WTC11 (cell line): ENCODE measurements around the gene CCDC167. TPM values are rescaled to one million over a fixed set of nuclear protein-coding genes. Genes with fewer than 3 reads are reported as not detected.

Experiments used
- ATAC-seq: fragments of 200-7000 bp; cut with Tn5 transposase; 2 replicates; pipeline ENCODE4 v1.10.0; 2021; ENCODE audit warnings: mild to moderate bottlenecking, moderate library complexity
- CTCF ChIA-PET: fragments of 300-600 bp; sonication (Branson Sonifier 250); formaldehyde crosslinking; loops from one replicate; lab custom pipeline; 2021; ENCODE audit warnings: antibody characterized with exemption; lab: Charles Lee
- POLR2A ChIA-PET: fragments of 350-600 bp; sonication (Branson Sonifier 250); formaldehyde crosslinking; loops from one replicate; lab custom pipeline; 2021; ENCODE audit warnings: antibody characterized with exemption; lab: Charles Lee
- DNase-seq: peaks from one replicate; pipeline ENCODE4 v3.0.0; 2021; ENCODE audit warnings: low spot score
- H3K27ac Mint-ChIP-seq: 2 replicates; pipeline ENCODE4 v1.8.0; 2021; ENCODE audit warnings: mixed read lengths
- H3K27me3 Mint-ChIP-seq: 2 replicates; pipeline ENCODE4 v1.8.0; 2021; ENCODE audit warnings: low read depth, mild to moderate bottlenecking, moderate library complexity, mixed read lengths
- H3K36me3 Mint-ChIP-seq: 2 replicates; pipeline ENCODE4 v1.8.0; 2021; ENCODE audit warnings: mixed read lengths
- H3K4me1 Mint-ChIP-seq: 2 replicates; pipeline ENCODE4 v1.8.0; 2022; ENCODE audit warnings: mixed read lengths
- H3K4me3 Mint-ChIP-seq: 2 replicates; pipeline ENCODE4 v1.8.0; 2021; ENCODE audit warnings: mild to moderate bottlenecking, moderate library complexity, mixed read lengths
- H3K9me3 Mint-ChIP-seq: 2 replicates; pipeline ENCODE4 v1.8.0; 2021; ENCODE audit warnings: mixed read lengths
- ATF2 ChIP-seq: sonication (generic); formaldehyde crosslinking; IDR thresholded peaks from 2 replicates; pipeline ENCODE4 v1.8.1; 2022; ENCODE audit warnings: low read depth, missing genetic modification reagents, borderline replicate concordance
- CBFB ChIP-seq: sonication (generic); formaldehyde crosslinking; IDR thresholded peaks from 2 replicates; pipeline ENCODE4 v1.8.1; 2022; ENCODE audit warnings: mild to moderate bottlenecking, low read depth, missing genetic modification reagents
- ELF4 ChIP-seq: sonication (generic); formaldehyde crosslinking; IDR thresholded peaks from 2 replicates; pipeline ENCODE4 v1.8.1; 2022; ENCODE audit warnings: low read depth, mild to moderate bottlenecking, moderate library complexity, missing genetic modification reagents
- ESRRA ChIP-seq: sonication (generic); formaldehyde crosslinking; IDR thresholded peaks from 2 replicates; pipeline ENCODE4 v1.8.1; 2022; ENCODE audit warnings: mild to moderate bottlenecking, missing genetic modification reagents, borderline replicate concordance
- GABPB1 ChIP-seq: sonication (generic); formaldehyde crosslinking; IDR thresholded peaks from 2 replicates; pipeline ENCODE4 v1.8.1; 2023; ENCODE audit warnings: mild to moderate bottlenecking, missing genetic modification reagents
- GRHL2 ChIP-seq: fragments of 250-450 bp; sonication (Bioruptor Pico); IDR thresholded peaks from 2 replicates; pipeline ENCODE4 v1.8.0; 2022; ENCODE audit warnings: mild to moderate bottlenecking, moderate library complexity; ENCODE audit not compliant: insufficient replicate concordance, severe bottlenecking
- HMGA2 ChIP-seq: fragments of 250-450 bp; sonication (Bioruptor Pico); IDR thresholded peaks from 2 replicates; pipeline ENCODE4 v1.4.0; 2021; ENCODE audit warnings: mild to moderate bottlenecking, moderate library complexity
- NFATC4 ChIP-seq: fragments of 250-450 bp; sonication (Bioruptor Pico); IDR thresholded peaks from 2 replicates; pipeline ENCODE4 v1.9.0; 2021; ENCODE audit warnings: mild to moderate bottlenecking
- NR1H2 ChIP-seq: sonication (generic); formaldehyde crosslinking; IDR thresholded peaks from 2 replicates; pipeline ENCODE4 v1.9.0; 2021; ENCODE audit warnings: mild to moderate bottlenecking, moderate library complexity, missing genetic modification reagents
- RELA ChIP-seq: sonication (generic); formaldehyde crosslinking; IDR thresholded peaks from 2 replicates; pipeline ENCODE4 v1.8.1; 2022; ENCODE audit warnings: missing genetic modification reagents, mild to moderate bottlenecking, borderline replicate concordance
- RORB ChIP-seq: fragments of 250-450 bp; sonication (Bioruptor Pico); IDR thresholded peaks from 2 replicates; pipeline ENCODE4 v1.9.0; 2021; ENCODE audit warnings: mild to moderate bottlenecking
- SMAD4 ChIP-seq: sonication (generic); formaldehyde crosslinking; IDR thresholded peaks from 2 replicates; pipeline ENCODE4 v1.8.0; 2022; ENCODE audit warnings: mild to moderate bottlenecking, missing genetic modification reagents
- SP1 ChIP-seq: sonication (generic); formaldehyde crosslinking; conservative IDR thresholded peaks from 2 replicates; pipeline ENCODE4 v1.8.1; 2022; ENCODE audit warnings: missing genetic modification reagents
- USF2 ChIP-seq: sonication (generic); formaldehyde crosslinking; IDR thresholded peaks from 2 replicates; pipeline ENCODE4 v1.8.1; 2023; ENCODE audit warnings: mild to moderate bottlenecking, missing genetic modification reagents, moderate library complexity
- ZNF317 ChIP-seq: sonication (generic); formaldehyde crosslinking; IDR thresholded peaks from 2 replicates; pipeline ENCODE4 v1.8.1; 2023; ENCODE audit warnings: low read depth, mild to moderate bottlenecking, moderate library complexity, missing genetic modification reagents, borderline replicate concordance
- ZNF423 ChIP-seq: fragments of 250-450 bp; sonication (Bioruptor Pico); IDR thresholded peaks from 2 replicates; pipeline ENCODE4 v2.1.2; 2022; ENCODE audit warnings: mild to moderate bottlenecking, moderate library complexity
- ZNF671 ChIP-seq: fragments of 250-450 bp; sonication (Bioruptor Pico); IDR thresholded peaks from 2 replicates; pipeline ENCODE4 v1.8.0; 2021; ENCODE audit warnings: mild to moderate bottlenecking
- total RNA-seq: library from RNA; stranded (reverse); gene quantifications from 3 replicates; pipeline ENCODE4 v1.2.3, GENCODE V29; 2021
- TF ChIP-seq, protein P1 (sequence below): sonication (generic); formaldehyde crosslinking; IDR thresholded peaks from 2 replicates; pipeline ENCODE4 v1.8.0; 2022; ENCODE audit warnings: mild to moderate bottlenecking, missing genetic modification reagents
- TF ChIP-seq, protein P2 (sequence below): sonication (generic); formaldehyde crosslinking; IDR thresholded peaks from 2 replicates; pipeline ENCODE4 v1.8.0; 2022; ENCODE audit warnings: mild to moderate bottlenecking, missing genetic modification reagents
- TF ChIP-seq, protein P3 (sequence below): fragments of 250-450 bp; sonication (Bioruptor Pico); IDR thresholded peaks from 2 replicates; pipeline ENCODE4 v1.9.0; 2021; ENCODE audit warnings: mild to moderate bottlenecking

The CCDC167 gene
- total RNA-seq, 1 experiment from 2014 or later, result 19.1 TPM

- no peak overlapping the region for H3K4me3 Mint-ChIP-seq
- no peak for ATAC-seq
Observed at GRCh38 chr6:37516920-37517405, 17.3 kb upstream of the CCDC167 start.

GRCh38 chr6:37516076-37516919 is 16.6 kb upstream of the CCDC167 start:
- DNase-seq, result peak; percentile 28
- Mint-ChIP-seq H3K4me1 (peaks cover 61% of the 10 kb centered on the region), H3K36me3 (no peaks in the 10 kb centered on the region), H3K27ac (no peak overlapping the region), H3K27me3 (peaks cover 43% of the 10 kb centered on the region), H3K4me3 (0 out of 2 replicates have a peak overlapping the region, but pooled peaks have one; percentile 14), H3K9me3 (0 out of 2 replicates have a peak, but pooled peaks cover 6% of the 10 kb centered on the region)
- no peak for TF ChIP-seq CBFB (CRISPR knock-in tag)
- no peak for TF ChIP-seq NFATC4 (CRISPR knock-in tag)
- TF ChIP-seq ZNF317 (CRISPR knock-in tag), result no peak
- TF ChIP-seq USF2 (CRISPR knock-in tag), result peak; percentile 88
- TF ChIP-seq NR1H2, result no peak
- no peak for TF ChIP-seq ELF4 (CRISPR knock-in tag)
- no peak for TF ChIP-seq RORB (CRISPR knock-in tag)
- TF ChIP-seq ATF2 (CRISPR knock-in tag), result no peak
- TF ChIP-seq, protein P1, sequence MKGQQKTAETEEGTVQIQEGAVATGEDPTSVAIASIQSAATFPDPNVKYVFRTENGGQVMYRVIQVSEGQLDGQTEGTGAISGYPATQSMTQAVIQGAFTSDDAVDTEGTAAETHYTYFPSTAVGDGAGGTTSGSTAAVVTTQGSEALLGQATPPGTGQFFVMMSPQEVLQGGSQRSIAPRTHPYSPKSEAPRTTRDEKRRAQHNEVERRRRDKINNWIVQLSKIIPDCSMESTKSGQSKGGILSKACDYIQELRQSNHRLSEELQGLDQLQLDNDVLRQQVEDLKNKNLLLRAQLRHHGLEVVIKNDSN (CRISPR knock-in tag), result peak; percentile 83
- ChIA-PET POLR2A (interaction anchor here (0.5 to 1.4 kb wide), 2 partner anchors 22 to 132 kb away, joined by 3 to 6 read pairs; no protein-coding TSS in a partner anchor), CTCF (interaction anchor here (1.0 to 3.0 kb wide), 8 partner anchors 9 to 176 kb away, joined by 3 to 18 read pairs (median 3); partner anchors contain the start of genes CCDC167 and CMTR1)
- ATAC-seq, result peak; percentile 13

More at GRCh38 chr6:37516920-37517405, 17.3 kb upstream of the CCDC167 start:
- no peak for TF ChIP-seq ZNF671 (CRISPR knock-in tag)
- no peak for TF ChIP-seq SP1 (CRISPR knock-in tag)
- Mint-ChIP-seq H3K27me3 (peaks cover 37% of the 10 kb centered on the region), H3K4me1 (peaks cover 54% of the 10 kb centered on the region), H3K27ac (no peak overlapping the region), H3K9me3 (0 out of 2 replicates have a peak, but pooled peaks cover 6% of the 10 kb centered on the region), H3K36me3 (no peaks in the 10 kb centered on the region)
- CTCF ChIA-PET, result interaction anchor here (1.0 to 3.0 kb wide), 7 partner anchors 9 to 84 kb away, joined by 3 to 18 read pairs (median 3); partner anchors contain the start of genes CCDC167 and CMTR1
- POLR2A ChIA-PET, result interaction anchor here (1.4 kb wide), 1 partner anchor 132 kb away, joined by 3 read pairs; no protein-coding TSS in a partner anchor
- DNase-seq, result no peak

- TF ChIP-seq GABPB1 (CRISPR knock-in tag), result no peak
- TF ChIP-seq, protein P2, sequence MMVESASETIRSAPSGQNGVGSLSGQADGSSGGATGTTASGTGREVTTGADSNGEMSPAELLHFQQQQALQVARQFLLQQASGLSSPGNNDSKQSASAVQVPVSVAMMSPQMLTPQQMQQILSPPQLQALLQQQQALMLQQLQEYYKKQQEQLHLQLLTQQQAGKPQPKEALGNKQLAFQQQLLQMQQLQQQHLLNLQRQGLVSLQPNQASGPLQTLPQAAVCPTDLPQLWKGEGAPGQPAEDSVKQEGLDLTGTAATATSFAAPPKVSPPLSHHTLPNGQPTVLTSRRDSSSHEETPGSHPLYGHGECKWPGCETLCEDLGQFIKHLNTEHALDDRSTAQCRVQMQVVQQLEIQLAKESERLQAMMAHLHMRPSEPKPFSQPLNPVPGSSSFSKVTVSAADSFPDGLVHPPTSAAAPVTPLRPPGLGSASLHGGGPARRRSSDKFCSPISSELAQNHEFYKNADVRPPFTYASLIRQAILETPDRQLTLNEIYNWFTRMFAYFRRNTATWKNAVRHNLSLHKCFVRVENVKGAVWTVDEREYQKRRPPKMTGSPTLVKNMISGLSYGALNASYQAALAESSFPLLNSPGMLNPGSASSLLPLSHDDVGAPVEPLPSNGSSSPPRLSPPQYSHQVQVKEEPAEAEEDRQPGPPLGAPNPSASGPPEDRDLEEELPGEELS (CRISPR knock-in tag), result no peak
- no peak for TF ChIP-seq ZNF423 (CRISPR knock-in tag)
- no peak for TF ChIP-seq RELA (CRISPR knock-in tag)
- TF ChIP-seq HMGA2, result no peak
- no peak for TF ChIP-seq GRHL2
- TF ChIP-seq SMAD4, result no peak
- TF ChIP-seq CBFB (CRISPR knock-in tag), result no peak
- TF ChIP-seq, protein P3, sequence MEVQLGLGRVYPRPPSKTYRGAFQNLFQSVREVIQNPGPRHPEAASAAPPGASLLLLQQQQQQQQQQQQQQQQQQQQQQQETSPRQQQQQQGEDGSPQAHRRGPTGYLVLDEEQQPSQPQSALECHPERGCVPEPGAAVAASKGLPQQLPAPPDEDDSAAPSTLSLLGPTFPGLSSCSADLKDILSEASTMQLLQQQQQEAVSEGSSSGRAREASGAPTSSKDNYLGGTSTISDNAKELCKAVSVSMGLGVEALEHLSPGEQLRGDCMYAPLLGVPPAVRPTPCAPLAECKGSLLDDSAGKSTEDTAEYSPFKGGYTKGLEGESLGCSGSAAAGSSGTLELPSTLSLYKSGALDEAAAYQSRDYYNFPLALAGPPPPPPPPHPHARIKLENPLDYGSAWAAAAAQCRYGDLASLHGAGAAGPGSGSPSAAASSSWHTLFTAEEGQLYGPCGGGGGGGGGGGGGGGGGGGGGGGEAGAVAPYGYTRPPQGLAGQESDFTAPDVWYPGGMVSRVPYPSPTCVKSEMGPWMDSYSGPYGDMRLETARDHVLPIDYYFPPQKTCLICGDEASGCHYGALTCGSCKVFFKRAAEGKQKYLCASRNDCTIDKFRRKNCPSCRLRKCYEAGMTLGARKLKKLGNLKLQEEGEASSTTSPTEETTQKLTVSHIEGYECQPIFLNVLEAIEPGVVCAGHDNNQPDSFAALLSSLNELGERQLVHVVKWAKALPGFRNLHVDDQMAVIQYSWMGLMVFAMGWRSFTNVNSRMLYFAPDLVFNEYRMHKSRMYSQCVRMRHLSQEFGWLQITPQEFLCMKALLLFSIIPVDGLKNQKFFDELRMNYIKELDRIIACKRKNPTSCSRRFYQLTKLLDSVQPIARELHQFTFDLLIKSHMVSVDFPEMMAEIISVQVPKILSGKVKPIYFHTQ (CRISPR knock-in tag), result no peak
- no peak for TF ChIP-seq ESRRA (CRISPR knock-in tag)
- TF ChIP-seq, all 79 proteins: peak for 0
- Mint-ChIP-seq H3K27ac (no peak overlapping the region), H3K9me3 (0 out of 2 replicates have a peak, but pooled peaks cover 6% of the 10 kb centered on the region), H3K4me1 (peaks cover 66% of the 10 kb centered on the region), H3K4me3 (no peak overlapping the region), H3K36me3 (no peaks in the 10 kb centered on the region), H3K27me3 (peaks cover 49% of the 10 kb centered on the region)
- ATAC-seq, result no peak
- ChIA-PET POLR2A (interaction anchor here (1.4 kb wide), 1 partner anchor 133 kb away, joined by 3 read pairs; no protein-coding TSS in a partner anchor), CTCF (interaction anchor here (0.5 to 3.0 kb wide), 6 partner anchors 16 to 295 kb away, joined by 3 to 18 read pairs (median 4); partner anchors contain the start of gene CCDC167)
- no peak for DNase-seq
Observed at GRCh38 chr6:37515712-37516075, 16.0 kb upstream of the CCDC167 start.
